M059J (cell line): ENCODE measurements around the gene KCNK18. TPM values are rescaled to one million over a fixed set of nuclear protein-coding genes. Genes with fewer than 3 reads are reported as not detected.

Source experiments
- DNase-seq: peaks from one replicate; pipeline ENCODE4 v3.0.0-alpha.2; 2012; ENCODE audit warnings: low read depth
- total RNA-seq: library from RNA; depleted of rRNA; stranded (reverse); fragments of >200 nt; shearing (Covaris generic); gene quantifications from 2 replicates; pipeline ENCODE4 v1.2.3, GENCODE V29; 2014; rRNA removed

The KCNK18 gene
- total RNA-seq, 1 experiment from 2014 or later = not detected

DNA sequence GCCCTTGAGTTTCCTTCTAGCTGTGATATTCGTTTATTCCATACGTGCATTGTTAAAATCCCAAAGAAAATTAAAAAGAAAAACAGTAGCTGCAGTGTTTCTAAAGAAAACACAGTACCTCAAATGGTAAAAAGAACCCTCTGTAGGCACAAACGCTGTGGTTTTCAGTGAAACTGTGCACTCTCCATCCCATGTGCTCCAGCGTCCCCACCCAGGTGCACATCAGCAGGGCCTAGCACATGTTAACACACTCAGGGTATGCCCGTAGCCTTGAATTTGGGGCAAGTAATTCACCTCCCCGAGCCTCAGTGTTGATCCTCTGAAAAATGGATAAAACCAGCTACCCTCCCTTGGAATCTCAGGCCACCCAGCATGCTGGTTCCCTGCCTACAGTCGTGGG, 53.1 kb downstream of the KCNK18 start:
- DNase-seq = no peak

GRCh38 chr10:117253908-117254307, 56.6 kb downstream of the KCNK18 start:
- no peak for DNase-seq

DNA sequence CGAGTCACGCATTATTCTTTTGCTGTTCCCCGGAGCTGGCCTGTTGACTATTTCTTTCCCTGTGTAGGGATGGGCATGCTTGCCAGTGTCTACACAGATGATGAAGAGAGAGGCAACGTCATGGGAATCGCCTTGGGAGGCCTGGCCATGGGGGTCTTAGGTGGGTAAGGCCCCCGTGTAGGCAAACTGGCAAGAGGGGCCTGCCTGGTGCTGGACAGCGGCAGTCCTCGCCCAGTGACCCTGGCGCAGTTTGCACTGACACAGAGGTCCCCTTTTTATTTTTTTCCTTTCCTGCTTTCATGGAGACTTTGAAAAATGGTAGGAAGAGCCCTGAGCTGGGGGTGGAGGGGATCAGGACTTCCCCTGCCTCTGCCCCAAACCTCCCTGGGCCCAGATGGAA, 57.0 kb downstream of the KCNK18 start:
- no peak for DNase-seq

DNA sequence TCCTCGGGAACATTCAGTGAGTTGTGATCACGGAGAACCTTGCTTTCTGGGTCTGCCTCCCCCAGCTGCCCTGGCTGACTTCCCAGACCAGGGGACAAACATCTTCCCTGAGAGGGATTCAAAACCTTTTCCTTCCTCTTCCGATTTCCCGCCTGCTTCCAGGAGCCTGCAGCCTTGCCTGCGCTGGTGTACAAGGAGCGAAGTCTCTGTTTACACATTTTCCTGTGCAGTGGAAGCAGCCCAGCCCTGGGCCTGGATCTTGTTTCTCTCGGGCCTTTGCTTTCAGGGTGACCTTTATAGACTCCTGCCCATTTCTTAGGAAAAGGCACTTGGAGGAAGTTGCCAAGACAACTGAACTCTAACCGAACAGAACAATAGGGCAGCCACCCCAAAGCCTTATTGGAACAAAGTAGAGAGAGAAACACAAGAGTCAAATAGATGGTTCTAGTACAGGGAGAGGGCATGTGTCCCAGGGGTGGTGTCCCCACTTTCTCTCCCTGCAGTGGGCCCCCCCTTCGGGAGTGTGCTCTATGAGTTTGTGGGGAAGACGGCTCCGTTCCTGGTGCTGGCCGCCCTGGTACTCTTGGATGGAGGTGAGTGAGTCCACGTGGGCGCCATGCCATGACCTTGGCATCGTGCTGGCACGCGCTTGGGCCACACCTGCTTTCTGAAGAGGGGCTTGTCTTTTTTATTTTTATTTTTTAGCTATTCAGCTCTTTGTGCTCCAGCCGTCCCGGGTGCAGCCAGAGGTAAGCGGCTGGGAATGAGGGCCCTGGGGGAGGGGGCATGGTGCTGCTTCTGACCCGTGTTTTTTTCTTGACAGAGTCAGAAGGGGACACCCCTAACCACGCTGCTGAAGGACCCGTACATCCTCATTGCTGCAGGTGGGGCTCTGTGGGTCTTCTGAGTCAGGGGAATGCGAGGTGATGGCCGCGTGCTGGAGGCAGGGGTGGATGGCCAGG, 57.8 kb downstream of the KCNK18 start:
- DNase-seq = no peak

DNA sequence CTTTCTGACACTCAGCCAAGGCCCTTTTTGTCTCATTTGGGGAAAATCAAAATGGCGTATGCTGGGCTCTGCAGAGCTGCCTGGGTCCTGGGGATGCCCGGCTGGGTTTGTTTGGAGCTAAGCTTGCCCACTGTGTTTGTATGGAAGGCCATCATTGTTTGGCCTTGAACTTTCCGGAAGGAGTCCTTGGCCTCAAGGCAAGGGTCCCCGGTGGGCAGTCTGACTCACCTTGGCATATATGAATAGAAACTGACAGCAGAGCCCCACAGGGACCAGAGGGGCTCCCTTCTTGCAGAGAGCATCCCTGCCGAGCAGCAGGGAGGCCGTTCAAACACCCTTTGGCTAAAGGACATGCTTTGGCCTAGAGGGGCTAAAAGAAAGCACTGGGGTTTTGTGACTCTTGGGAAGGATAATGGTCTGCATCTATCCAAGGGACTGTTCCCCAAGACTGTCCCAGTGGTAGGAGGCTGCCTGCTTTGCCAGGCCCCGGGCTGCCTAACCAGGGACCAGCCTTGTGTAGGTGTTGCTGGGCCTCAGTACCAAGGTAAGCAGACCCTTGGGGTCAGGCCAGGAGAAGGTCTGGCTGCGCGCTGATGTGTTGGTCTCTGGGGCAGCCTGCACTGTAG, 58.7 kb downstream of the KCNK18 start:
- DNase-seq = no peak

DNA sequence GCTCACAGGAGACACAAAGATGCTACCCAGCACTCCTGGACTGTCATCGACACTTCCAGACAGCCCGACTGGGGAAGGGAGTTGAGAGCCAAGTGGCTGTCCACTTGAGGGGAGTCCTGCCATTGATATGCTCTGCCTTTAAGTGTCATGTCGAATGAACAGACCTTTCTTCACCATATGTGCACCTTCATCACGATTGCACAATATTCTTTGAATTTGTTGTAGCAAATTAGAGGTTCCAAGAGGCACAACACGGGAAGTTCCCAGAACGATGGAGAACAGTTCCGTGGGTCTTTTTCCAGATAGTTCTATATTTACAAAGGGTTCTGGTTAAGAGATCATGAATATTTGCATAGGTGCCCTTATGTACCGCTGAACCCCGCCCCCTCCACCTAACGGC, 59.6 kb downstream of the KCNK18 start:
- DNase-seq = no peak

DNA sequence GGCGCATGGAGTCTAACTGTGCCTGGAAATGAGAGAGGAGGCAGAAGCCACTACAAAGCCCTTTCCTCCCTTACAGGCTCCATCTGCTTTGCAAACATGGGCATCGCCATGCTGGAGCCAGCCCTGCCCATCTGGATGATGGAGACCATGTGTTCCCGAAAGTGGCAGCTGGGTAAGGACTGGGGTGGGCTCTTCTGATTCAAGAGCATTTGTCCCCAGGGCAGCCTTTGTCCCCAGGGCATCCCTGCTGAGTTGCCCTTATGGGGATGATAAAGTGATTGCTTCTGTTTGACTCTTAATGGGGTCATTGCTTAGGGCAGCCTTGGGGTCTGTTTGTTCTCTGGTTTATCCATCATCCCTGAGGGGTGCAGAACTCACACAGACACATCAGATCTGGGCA, 60.4 kb downstream of the KCNK18 start:
- no peak for DNase-seq

- no peak for DNase-seq
Measured at GRCh38 chr10:117259279-117259678, 62.0 kb downstream of the KCNK18 start.

Other genes starting within 250 kb of the KCNK18 start
- 3.8 and 9.0 TPM in 2 replicates for gene SHTN1, start 192.3 kb upstream of the KCNK18 start, total RNA-seq
- gene VAX1, start 59.2 kb upstream of the KCNK18 start, total RNA-seq = not detected in 2 replicates
- not detected in 2 replicates for gene SLC18A2, start 43.6 kb downstream of the KCNK18 start, total RNA-seq
- gene PDZD8, start 178.0 kb downstream of the KCNK18 start, total RNA-seq = 12.8 and 15.9 TPM in 2 replicates